HEK293 (cell line): Measurements from ENCODE around the gene TLX3.

Source experiments
- CTCF ChIA-PET: fragments of 350-600 bp; formaldehyde crosslinking; extraction: SDS; loops from one replicate; lab custom pipeline; 2021; ENCODE audit warnings: antibody characterized with exemption; lab: Yijun Ruan, JAX
- POLR2A ChIA-PET: fragments of 300-600 bp; formaldehyde crosslinking; extraction: SDS; loops from one replicate; lab custom pipeline; 2020; ENCODE audit warnings: antibody characterized with exemption, inconsistent platforms; lab: Yijun Ruan, JAX
- H3K27ac ChIP-seq: fragments of 200-500 bp; sonication (Bioruptor generic); 2 replicates; pipeline ENCODE4 v1.5.1; 2014; ENCODE audit warnings: low read depth, low read length, control low read depth, inconsistent platforms; ENCODE audit errors: extremely low read depth
- H3K36me3 ChIP-seq, 2 experiments: fragments of 200-500 bp in 1 of 2; sonication (Bioruptor generic) in 1 of 2; 1 replicate in 1 of 2; 2 replicates in 1 of 2; pipeline ENCODE4 v1.5.1; 2014 to 2017; ENCODE audit warnings: inconsistent platforms in 2 of 2, low read length in 2 of 2; ENCODE audit not compliant: control insufficient read depth in 2 of 2, insufficient read depth in 1 of 2
- H3K4me1 ChIP-seq: fragments of 200-500 bp; sonication (Bioruptor generic); 2 replicates; pipeline ENCODE4 v1.5.1; 2014; ENCODE audit warnings: mild to moderate bottlenecking, low read length, inconsistent platforms; ENCODE audit not compliant: control insufficient read depth, insufficient read depth
- H3K4me3 ChIP-seq: 2 replicates; pipeline ENCODE4 v1.5.1; 2011; ENCODE audit warnings: low read depth, mild to moderate bottlenecking, control low read depth, low read length, moderate library complexity
- H3K9me3 ChIP-seq: fragments of 200-500 bp; sonication (Bioruptor generic); 2 replicates; pipeline ENCODE4 v1.5.1; 2014; ENCODE audit warnings: low read depth, low read length, inconsistent platforms; ENCODE audit not compliant: control insufficient read depth, insufficient read depth
- AEBP2 ChIP-seq: fragments of 450-650 bp; formaldehyde crosslinking; IDR thresholded peaks from 2 replicates; pipeline ENCODE4 v1.5.1; 2016; ENCODE audit warnings: missing biosample characterization, missing genetic modification characterization, borderline replicate concordance
- ELK4 ChIP-seq: IDR thresholded peaks from 2 replicates; pipeline ENCODE4 v1.6.1; 2011; ENCODE audit warnings: mild to moderate bottlenecking, low read depth, low read length, borderline replicate concordance
- FEZF1 ChIP-seq: fragments of 450-650 bp; formaldehyde crosslinking; IDR thresholded peaks from 2 replicates; pipeline ENCODE4 v1.5.1; 2016; ENCODE audit warnings: missing biosample characterization, missing genetic modification characterization
- MEIS1 ChIP-seq: sonication (generic); formaldehyde crosslinking; IDR thresholded peaks from 2 replicates; pipeline ENCODE4 v1.8.1; 2022; ENCODE audit warnings: missing genetic modification reagents, mild to moderate bottlenecking, borderline replicate concordance
- REPIN1 ChIP-seq: fragments of 450-650 bp; formaldehyde crosslinking; IDR thresholded peaks from 2 replicates; pipeline ENCODE4 v1.5.1; 2017; ENCODE audit warnings: missing biosample characterization, missing genetic modification characterization, low read depth
- SALL2 ChIP-seq: fragments of 450-650 bp; formaldehyde crosslinking; IDR thresholded peaks from 2 replicates; pipeline ENCODE4 v1.5.0; 2017; ENCODE audit warnings: missing biosample characterization, mild to moderate bottlenecking, missing genetic modification characterization, borderline replicate concordance
- SCRT2 ChIP-seq: fragments of 450-650 bp; formaldehyde crosslinking; IDR thresholded peaks from 2 replicates; pipeline ENCODE4 v1.5.1; 2016; ENCODE audit warnings: missing biosample characterization, missing genetic modification characterization
- ZBTB1 ChIP-seq: fragments of 450-650 bp; formaldehyde crosslinking; IDR thresholded peaks from 2 replicates; pipeline ENCODE4 v1.5.1; 2016; ENCODE audit warnings: missing biosample characterization, missing genetic modification characterization
- ZBTB17 ChIP-seq: fragments of 450-650 bp; formaldehyde crosslinking; IDR thresholded peaks from 2 replicates; pipeline ENCODE4 v1.5.1; 2016; ENCODE audit warnings: missing biosample characterization, missing genetic modification characterization
- ZBTB8A ChIP-seq: fragments of 450-650 bp; formaldehyde crosslinking; IDR thresholded peaks from 2 replicates; pipeline ENCODE4 v1.5.1; 2016; ENCODE audit warnings: missing biosample characterization, missing genetic modification characterization
- ZNF146 ChIP-seq: fragments of 450-650 bp; formaldehyde crosslinking; IDR thresholded peaks from 2 replicates; pipeline ENCODE4 v1.5.1; 2016; ENCODE audit warnings: missing biosample characterization, missing genetic modification characterization
- ZNF155 ChIP-seq: fragments of 450-650 bp; formaldehyde crosslinking; IDR thresholded peaks from 2 replicates; pipeline ENCODE4 v1.5.1; 2016; ENCODE audit warnings: missing biosample characterization, missing genetic modification characterization
- ZNF266 ChIP-seq: fragments of 450-650 bp; formaldehyde crosslinking; IDR thresholded peaks from 2 replicates; pipeline ENCODE4 v1.5.1; 2016; ENCODE audit warnings: missing biosample characterization, missing genetic modification characterization, low read depth
- ZNF280D ChIP-seq: fragments of 450-650 bp; formaldehyde crosslinking; IDR thresholded peaks from 2 replicates; pipeline ENCODE4 v1.5.1; 2016; ENCODE audit warnings: missing biosample characterization, missing genetic modification characterization
- ZNF341 ChIP-seq: fragments of 450-650 bp; formaldehyde crosslinking; IDR thresholded peaks from 2 replicates; pipeline ENCODE4; 2016; ENCODE audit warnings: low read depth, missing biosample characterization, missing genetic modification characterization
- ZNF391 ChIP-seq: fragments of 450-650 bp; formaldehyde crosslinking; IDR thresholded peaks from 2 replicates; pipeline ENCODE4 v1.5.1; 2016; ENCODE audit warnings: low read depth, missing biosample characterization, missing genetic modification characterization, borderline replicate concordance
- ZNF416 ChIP-seq: fragments of 450-650 bp; formaldehyde crosslinking; IDR thresholded peaks from 2 replicates; pipeline ENCODE4 v1.5.1; 2016; ENCODE audit warnings: missing biosample characterization, missing genetic modification characterization
- ZNF513 ChIP-seq: fragments of 450-650 bp; IDR thresholded peaks from 2 replicates; pipeline ENCODE4 v1.5.1; 2018; ENCODE audit warnings: missing biosample characterization, missing genetic modification characterization
- ZNF521 ChIP-seq: fragments of 450-650 bp; formaldehyde crosslinking; IDR thresholded peaks from 2 replicates; pipeline ENCODE4 v1.5.1; 2017; ENCODE audit warnings: missing biosample characterization, mild to moderate bottlenecking, missing genetic modification characterization
- ZNF580 ChIP-seq: fragments of 450-650 bp; formaldehyde crosslinking; IDR thresholded peaks from 2 replicates; pipeline ENCODE4 v1.5.1; 2016; ENCODE audit warnings: missing biosample characterization, missing genetic modification characterization
- ZNF596 ChIP-seq: fragments of 450-650 bp; IDR thresholded peaks from 2 replicates; pipeline ENCODE4 v1.5.0; 2018; ENCODE audit warnings: missing biosample characterization, mild to moderate bottlenecking, missing genetic modification characterization, moderate library complexity
- ZNF629 ChIP-seq: fragments of 450-650 bp; formaldehyde crosslinking; IDR thresholded peaks from 2 replicates; pipeline ENCODE4 v1.5.1; 2017; ENCODE audit warnings: missing biosample characterization, missing genetic modification characterization
- ZNF639 ChIP-seq: fragments of 450-650 bp; formaldehyde crosslinking; IDR thresholded peaks from 2 replicates; pipeline ENCODE4 v1.5.1; 2016; ENCODE audit warnings: missing biosample characterization, missing genetic modification characterization
- ZNF658 ChIP-seq: fragments of 450-650 bp; formaldehyde crosslinking; IDR thresholded peaks from 2 replicates; pipeline ENCODE4; 2016; ENCODE audit warnings: missing biosample characterization, missing genetic modification characterization
- ZSCAN23 ChIP-seq: fragments of 450-650 bp; formaldehyde crosslinking; IDR thresholded peaks from 2 replicates; pipeline ENCODE4 v1.5.1; 2016; ENCODE audit warnings: missing biosample characterization, missing genetic modification characterization

TLX3 gene

GRCh38 chr5:171351536-171352073, 42.6 kb downstream of the TLX3 start:
- Histone ChIP-seq H3K36me3 (no peaks in the 10 kb centered on the region), H3K27ac (no peak overlapping the region), H3K4me1 (no peaks in the 10 kb centered on the region)
- POLR2A ChIA-PET, result interaction anchor here (0.7 kb wide), 1 partner anchor 1028 kb away, joined by 3 read pairs; no protein-coding TSS in a partner anchor
- TF ChIP-seq ZBTB1 (no peak), REPIN1 (no peak), SALL2 (tag by site-specific recombination) (no peak), ZNF513 (tag by site-specific recombination) (no peak), ZNF341 (no peak), ZNF391 (no peak), ZNF580 (tag by site-specific recombination) (no peak), ELK4 (no peak), ZNF155 (tag by site-specific recombination) (no peak), ZNF658 (no peak), ZNF521 (tag by site-specific recombination) (no peak), ZNF146 (tag by site-specific recombination) (no peak), ZBTB17 (tag by site-specific recombination) (no peak), ZNF416 (tag by site-specific recombination) (no peak), AEBP2 (no peak), ZNF266 (tag by site-specific recombination) (no peak)
- TF ChIP-seq, all 188 proteins: peak for 0
- H3K4me3 ChIP-seq, result no peak overlapping the region
- no peaks in the 10 kb centered on the region for H3K9me3 ChIP-seq
- CTCF ChIA-PET, result interaction anchor here (1.0 to 1.3 kb wide), 2 partner anchors 12 to 13 kb away, joined by 3 read pairs; no protein-coding TSS in a partner anchor

GRCh38 chr5:171355302-171355724, 46.3 kb downstream of the TLX3 start:
- ChIA-PET POLR2A (no interaction called here), CTCF (no interaction called here)
- no peaks in the 10 kb centered on the region for H3K36me3 ChIP-seq
- no peak overlapping the region for H3K27ac ChIP-seq
- H3K4me3 ChIP-seq, result no peak overlapping the region
- no peaks in the 10 kb centered on the region for H3K9me3 ChIP-seq
- TF ChIP-seq ZNF416 (tag by site-specific recombination), result no peak
- no peak for TF ChIP-seq ZSCAN23
- no peaks in the 10 kb centered on the region for H3K4me1 ChIP-seq

- Histone ChIP-seq H3K36me3 (no peaks in the 10 kb centered on the region), H3K4me3 (no peak overlapping the region), H3K9me3 (no peaks in the 10 kb centered on the region), H3K27ac (no peak overlapping the region), H3K4me1 (no peaks in the 10 kb centered on the region)
- POLR2A ChIA-PET, result no interaction called here
- CTCF ChIA-PET, result interaction anchor here (1.1 to 1.2 kb wide), 2 partner anchors 9 to 85 kb away, joined by 3 read pairs; no protein-coding TSS in a partner anchor
- TF ChIP-seq FEZF1 (tag by site-specific recombination) (no peak), ZNF596 (tag by site-specific recombination) (no peak), MEIS1 (no peak), ZNF280D (tag by site-specific recombination) (no peak), ZNF639 (tag by site-specific recombination) (no peak), ZBTB8A (no peak), ZNF629 (tag by site-specific recombination) (no peak), SCRT2 (tag by site-specific recombination) (no peak)
These were observed 48.8 kb downstream of the TLX3 start for GRCh38 chr5:171357843-171358242.
